ENCODE measurements around the gene TRIM47.

TRIM47 gene

GRCh38 chr17:75839942-75840798 lies 38.2 kb downstream of the TRIM47 start:
- no peak for DNase-seq (ENCODE audit: low read depth, low spot score)

DNA sequence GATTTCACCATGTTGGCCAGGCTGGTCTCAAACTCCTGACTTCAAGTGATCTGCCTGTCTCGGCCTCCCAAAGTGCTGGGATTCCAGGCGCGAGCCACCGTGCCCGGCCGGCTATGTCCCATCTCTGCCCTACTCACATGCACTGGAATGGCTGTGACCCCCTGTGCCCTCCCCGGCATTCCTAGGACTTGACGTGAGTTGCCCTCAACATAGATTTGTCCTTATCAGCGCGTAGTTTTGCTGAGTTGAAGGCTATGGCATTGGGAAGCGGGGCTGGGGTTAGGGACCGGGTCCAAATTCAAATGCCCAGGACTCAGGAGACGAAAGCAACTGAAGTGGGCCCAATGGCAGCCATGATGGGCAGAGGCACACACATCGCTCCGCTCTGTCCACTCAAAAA lies 40.0 kb downstream of the TRIM47 start:
- no peak for DNase-seq (ENCODE audit: low read depth, low spot score)
- no peak overlapping the region for H3K4me3 ChIP-seq (ENCODE audit: low read length)

More at GRCh38 chr17:75839942-75840798, 38.2 kb downstream of the TRIM47 start:
- H3K4me3 ChIP-seq (ENCODE audit: low read length), result no peak overlapping the region

GRCh38 chr17:75837899-75838298 lies 40.5 kb downstream of the TRIM47 start:
- no peak overlapping the region for H3K4me3 ChIP-seq (ENCODE audit: low read length)
- DNase-seq (ENCODE audit: low read depth, low spot score), result no peak

- H3K4me3 ChIP-seq (ENCODE audit: low read length), result no peak overlapping the region
- DNase-seq (ENCODE audit: low read depth, low spot score), result no peak
Measured at GRCh38 chr17:75836605-75837004, 41.8 kb downstream of the TRIM47 start.

GRCh38 chr17:75835654-75835987 lies 42.8 kb downstream of the TRIM47 start:
- no peak overlapping the region for H3K4me3 ChIP-seq (ENCODE audit: low read length)
- DNase-seq (ENCODE audit: low read depth, low spot score), result no peak

- DNase-seq (ENCODE audit: low read depth, low spot score), result no peak
- no peak overlapping the region for H3K4me3 ChIP-seq (ENCODE audit: low read length)
Measured at GRCh38 chr17:75834928-75835653, 43.3 kb downstream of the TRIM47 start.

GRCh38 chr17:75834279-75834920 lies 44.0 kb downstream of the TRIM47 start:
- no peak for DNase-seq (ENCODE audit: low read depth, low spot score)
- H3K4me3 ChIP-seq (ENCODE audit: low read length), result no peak overlapping the region

DNA sequence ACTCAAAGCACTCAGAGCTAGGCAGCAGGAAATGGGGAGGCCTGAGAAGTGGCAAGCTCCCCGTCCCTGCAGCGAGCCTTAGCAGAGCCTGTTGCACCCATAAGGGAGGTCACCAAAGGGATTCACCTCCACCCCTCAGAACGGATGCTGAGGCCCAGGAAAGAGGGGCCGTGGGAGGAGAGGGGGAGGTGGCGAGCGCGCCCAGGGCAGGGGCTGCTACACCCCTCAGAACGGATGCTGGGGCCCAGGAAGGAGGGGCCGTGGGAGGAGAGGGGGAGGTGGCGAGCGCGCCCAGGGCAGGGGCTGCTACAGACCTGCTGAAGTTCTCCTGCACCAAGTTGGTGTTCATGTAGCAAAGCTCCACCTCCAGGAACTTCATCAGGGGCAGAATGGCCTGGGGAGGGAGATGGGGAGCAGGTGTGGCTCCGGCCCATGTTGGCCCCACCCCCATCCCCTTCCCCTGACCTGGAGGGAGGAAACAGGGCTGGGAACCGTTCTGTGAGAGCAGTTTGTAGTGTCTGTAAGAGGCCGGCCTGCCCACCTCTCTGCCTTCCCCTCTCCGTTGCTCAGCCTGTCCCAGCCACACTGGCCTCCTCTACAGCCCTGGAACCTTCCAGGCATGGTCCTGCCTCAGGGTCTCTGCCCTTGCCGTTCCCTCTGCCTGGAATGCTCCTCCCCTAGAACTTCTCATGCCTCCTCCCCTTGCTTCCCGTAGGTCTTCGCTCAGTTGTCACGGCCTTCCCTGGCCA lies 45.6 kb downstream of the TRIM47 start:
- peak; percentile 35 for DNase-seq (ENCODE audit: low read depth, low spot score)
- H3K4me3 ChIP-seq (ENCODE audit: low read length), result peak overlapping the region; percentile 38

- H3K4me3 ChIP-seq (ENCODE audit: low read length), result peak overlapping the region; percentile 38
- peak; percentile 30 for DNase-seq (ENCODE audit: low read depth, low spot score)
Measured at GRCh38 chr17:75832164-75832651, 46.2 kb downstream of the TRIM47 start.

GRCh38 chr17:75831032-75831571 lies 47.3 kb downstream of the TRIM47 start:
- DNase-seq (ENCODE audit: low read depth, low spot score), result no peak
- H3K4me3 ChIP-seq (ENCODE audit: low read length), result no peak overlapping the region

GRCh38 chr17:75830164-75831031 lies 48.0 kb downstream of the TRIM47 start:
- H3K4me3 ChIP-seq (ENCODE audit: low read length), result no peak overlapping the region

DNA sequence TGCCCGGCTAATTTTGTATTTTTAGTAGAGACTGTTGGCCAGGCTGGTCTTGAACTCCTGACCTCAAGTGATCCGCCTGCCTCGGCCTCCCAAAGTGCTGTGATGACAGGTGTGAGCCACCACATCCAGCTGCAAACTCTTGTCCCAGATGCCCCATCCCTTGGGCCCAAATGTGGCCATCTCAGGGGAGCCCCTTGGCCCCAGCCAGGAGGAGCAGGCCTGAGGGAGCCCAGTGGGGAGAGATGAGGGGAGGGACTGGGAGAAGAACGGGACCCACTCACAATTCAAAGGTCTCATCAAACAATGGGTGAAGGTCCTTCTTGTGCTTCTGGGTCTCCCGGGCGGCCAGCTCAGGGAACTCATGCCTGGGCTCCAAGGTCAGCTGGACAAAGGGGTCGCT lies 48.6 kb downstream of the TRIM47 start:
- no peak overlapping the region for H3K4me3 ChIP-seq (ENCODE audit: low read length)
- no peak for DNase-seq (ENCODE audit: low read depth, low spot score)

More at GRCh38 chr17:75830164-75831031, 48.0 kb downstream of the TRIM47 start:
- DNase-seq (ENCODE audit: low read depth, low spot score), result no peak

- no peak for DNase-seq (ENCODE audit: low read depth, low spot score)
- no peak overlapping the region for H3K4me3 ChIP-seq (ENCODE audit: low read length)
Measured at GRCh38 chr17:75828741-75829140, 49.6 kb downstream of the TRIM47 start.

GRCh38 chr17:75828076-75828400 lies 50.3 kb downstream of the TRIM47 start:
- no peak for DNase-seq (ENCODE audit: low read depth, low spot score)
- no peak overlapping the region for H3K4me3 ChIP-seq (ENCODE audit: low read length)

DNA sequence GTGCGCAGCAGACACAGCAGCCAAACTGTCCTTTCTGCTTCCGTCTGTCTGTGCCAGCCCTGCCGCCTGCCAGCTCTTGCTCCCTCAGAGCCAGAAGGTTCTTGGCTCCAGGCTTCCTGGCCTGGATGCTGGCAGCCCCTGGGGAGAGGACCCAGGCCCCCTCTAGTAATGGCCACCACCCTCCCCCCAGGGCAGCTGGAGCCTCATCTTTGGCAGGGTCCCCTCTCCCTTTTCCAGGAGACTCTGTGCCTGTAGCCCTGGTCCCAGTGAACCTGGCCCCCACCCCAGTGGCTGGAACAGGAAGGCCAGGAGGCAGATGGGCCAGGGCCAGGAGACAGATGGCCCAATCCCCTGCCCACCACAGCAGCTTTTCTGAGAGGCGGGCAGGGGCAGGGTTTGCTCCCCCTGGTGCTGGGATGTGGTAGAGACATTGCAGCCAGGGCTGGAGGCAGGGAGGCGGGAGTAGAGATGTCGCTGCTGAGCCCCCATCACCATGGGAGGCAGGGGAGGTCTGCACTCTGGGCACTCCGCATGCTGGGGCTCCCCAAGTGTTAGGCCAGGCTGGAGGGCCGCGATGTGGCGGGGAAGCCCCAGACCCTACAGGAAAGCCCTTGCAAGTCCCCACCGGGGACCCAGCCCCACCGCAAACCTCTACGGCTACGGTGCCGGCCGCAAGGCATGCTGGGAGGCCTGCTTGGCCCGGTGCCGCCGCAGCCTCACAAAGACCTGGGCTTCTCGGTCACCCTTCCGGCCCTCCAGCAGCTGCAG lies 50.9 kb downstream of the TRIM47 start:
- DNase-seq (ENCODE audit: low read depth, low spot score), result no peak
- H3K4me3 ChIP-seq (ENCODE audit: low read length), result no peak overlapping the region

DNA sequence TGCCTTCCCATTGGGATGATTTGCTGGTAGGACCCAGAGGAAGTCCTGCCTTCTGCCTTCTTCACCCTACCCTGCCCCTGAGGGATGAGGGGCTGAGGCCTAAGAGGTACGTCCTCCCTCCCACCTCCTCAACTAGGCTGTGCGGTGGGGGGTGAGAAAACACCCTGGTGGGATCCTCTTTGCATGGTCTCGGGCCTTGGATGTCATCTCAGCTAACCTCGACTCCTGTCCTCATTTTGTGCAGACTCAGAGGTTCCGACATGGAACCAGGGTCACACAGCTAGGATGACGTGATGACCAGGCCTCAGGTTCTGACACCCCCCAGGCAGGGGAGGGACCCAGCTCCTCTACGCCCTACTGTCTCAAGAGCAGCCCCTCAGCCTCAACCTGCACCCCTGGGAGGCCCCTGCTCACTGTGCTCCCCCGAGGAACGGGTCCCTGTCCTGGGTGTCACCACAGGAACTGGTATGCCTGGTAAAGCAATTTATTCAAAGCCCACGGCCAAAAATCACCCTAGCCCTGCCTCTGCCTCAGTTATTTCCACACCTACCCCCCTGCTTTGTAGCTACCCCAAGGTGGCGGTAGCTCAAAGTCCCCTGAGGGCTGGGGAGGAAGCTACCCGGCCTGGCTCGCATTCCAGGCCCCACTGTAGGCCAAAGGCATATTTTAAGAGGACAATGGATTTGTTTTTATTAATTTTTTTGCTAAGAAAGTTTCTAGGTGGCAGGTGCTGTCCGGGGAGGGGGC lies 51.6 kb downstream of the TRIM47 start:
- H3K4me3 ChIP-seq (ENCODE audit: low read length), result no peak overlapping the region

More for the DNA sequence above, 51.6 kb downstream of the TRIM47 start:
- DNase-seq (ENCODE audit: low read depth, low spot score), result no peak

Data from Jurkat, Clone E6-1 (cell line).